ENCODE results near the gene PROZ. TPM values are rescaled to one million over a fixed set of nuclear protein-coding genes. Genes with fewer than 3 reads are reported as not detected.
A peak's percentile ranks its signal among the peaks of the same experiment; 100 is the strongest.

PROZ gene
- polyA plus RNA-seq, 1 donor = 1.0 TPM

DNA sequence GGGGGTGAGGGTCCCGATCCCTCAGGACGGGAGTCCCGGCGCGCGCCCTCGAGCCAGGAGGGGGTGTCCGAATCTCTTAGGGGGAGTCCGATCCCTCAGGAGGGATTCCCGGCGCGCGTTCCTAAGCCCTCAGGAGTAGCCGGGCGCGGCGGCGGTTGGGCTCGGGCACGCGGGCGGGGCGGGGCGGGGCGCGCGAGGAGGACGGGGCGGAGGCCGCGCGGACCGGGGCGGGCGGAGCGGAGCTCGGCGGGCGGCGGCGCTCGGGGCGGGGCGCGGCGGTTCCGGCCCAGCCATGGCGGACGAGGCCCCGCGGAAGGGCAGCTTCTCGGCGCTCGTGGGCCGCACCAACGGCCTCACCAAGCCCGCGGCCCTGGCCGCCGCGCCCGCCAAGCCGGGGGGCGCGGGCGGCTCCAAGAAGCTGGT is 50.9 kb downstream of the PROZ start, which contains the start of gene CUL4A:
CUL4A (plus strand) TSS at position 278 of the 423 bp plus-strand sequence; CDS start at position 293, 15 bp downstream.
- Histone ChIP-seq H3K4me1 (ENCODE audit: control insufficient read depth, insufficient read depth, low read length) (peaks cover 12% of the 10 kb centered on the region), H3K4me3 (ENCODE audit: low read length) (peak within 1 kb of the TSS; percentile 85), H3K36me3 (ENCODE audit: control insufficient read depth, insufficient read depth, low read length) (peaks cover 14% of the 10 kb centered on the region), H3K9me3 (ENCODE audit: control insufficient read depth, low read depth, low read length) (no peaks in the 10 kb centered on the region), H3K27ac (ENCODE audit: low read length) (peak within 1 kb of the TSS; percentile 100), H3K27me3 (ENCODE audit: control insufficient read depth, insufficient read depth, low read length) (no peaks in the 10 kb centered on the region)
- WGBS (ENCODE audit: insufficient coverage, low lambda C conversion rate) = no CpG with 5 or more reads among the region's 66 CpGs
- DNase-seq = peak; percentile 53 to 87

DNA sequence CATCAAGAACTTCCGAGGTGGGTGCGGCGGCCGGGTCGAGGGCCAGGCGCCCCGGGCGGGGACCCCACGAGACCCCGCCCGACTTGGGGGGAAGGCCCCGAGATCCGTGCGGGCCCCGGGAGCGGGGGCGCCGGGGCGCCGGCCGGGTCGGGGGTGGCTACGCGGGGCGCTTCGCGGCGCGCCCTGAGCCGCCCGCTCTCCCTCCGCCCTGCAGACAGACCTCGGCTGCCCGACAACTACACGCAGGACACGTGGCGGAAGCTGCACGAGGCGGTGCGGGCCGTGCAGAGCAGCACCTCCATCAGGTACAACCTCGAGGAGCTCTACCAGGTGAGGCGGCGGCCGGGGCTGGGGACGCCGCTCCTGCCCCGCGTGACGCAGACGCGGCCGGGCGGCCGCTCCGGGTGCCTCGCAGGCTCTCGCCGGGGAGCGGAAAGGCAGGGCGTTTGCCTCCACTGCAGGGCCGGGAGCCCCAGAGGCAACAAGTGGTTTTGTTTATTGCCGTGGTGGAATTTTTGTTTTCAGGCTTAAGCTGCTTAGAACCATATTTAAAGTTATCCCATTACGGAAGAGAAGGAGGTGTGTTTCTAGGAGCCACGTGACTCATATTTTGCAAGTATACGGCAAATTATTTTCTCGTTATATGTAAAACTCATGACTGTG is 51.4 kb downstream of the PROZ start:
- H3K4me1 ChIP-seq (ENCODE audit: control insufficient read depth, insufficient read depth, low read length) = peaks cover 12% of the 10 kb centered on the region
- peak; percentile 57 to 81 for DNase-seq
- H3K4me3 ChIP-seq (ENCODE audit: low read length) = peak overlapping the region; percentile 52
- H3K36me3 ChIP-seq (ENCODE audit: control insufficient read depth, insufficient read depth, low read length) = peaks cover 15% of the 10 kb centered on the region
- no peaks in the 10 kb centered on the region for H3K9me3 ChIP-seq (ENCODE audit: control insufficient read depth, low read depth, low read length)
- 10% methylated on average over 2 of the region's 67 CpGs for WGBS (ENCODE audit: insufficient coverage, low lambda C conversion rate)
- peak overlapping the region; percentile 81 for H3K27ac ChIP-seq (ENCODE audit: low read length)
- H3K27me3 ChIP-seq (ENCODE audit: control insufficient read depth, insufficient read depth, low read length) = no peaks in the 10 kb centered on the region

DNA sequence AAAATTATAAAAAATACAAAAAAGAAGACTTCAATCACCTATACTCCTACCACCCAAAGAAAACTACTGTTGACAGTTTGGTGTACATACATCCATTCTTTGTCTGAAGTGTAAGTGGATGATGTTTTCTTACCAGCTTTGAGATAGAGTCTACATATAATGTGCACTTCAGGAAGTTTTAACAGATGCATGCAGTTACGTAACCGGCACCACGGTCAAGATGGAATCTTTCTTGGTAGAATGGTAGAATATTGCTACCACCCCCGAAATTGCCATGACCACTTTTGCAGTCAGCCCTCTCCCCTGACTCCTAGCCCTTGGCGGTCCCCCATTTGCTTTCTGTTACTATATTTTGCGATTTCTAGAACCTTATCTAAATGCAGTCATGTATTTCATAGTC is 52.4 kb downstream of the PROZ start:
- no peaks in the 10 kb centered on the region for H3K9me3 ChIP-seq (ENCODE audit: control insufficient read depth, low read depth, low read length)
- peaks cover 12% of the 10 kb centered on the region for H3K4me1 ChIP-seq (ENCODE audit: control insufficient read depth, insufficient read depth, low read length)
- no peak for DNase-seq
- H3K36me3 ChIP-seq (ENCODE audit: control insufficient read depth, insufficient read depth, low read length) = peaks cover 15% of the 10 kb centered on the region
- no peaks in the 10 kb centered on the region for H3K27me3 ChIP-seq (ENCODE audit: control insufficient read depth, insufficient read depth, low read length)
- 90% methylated on average over 2 of the region's 6 CpGs for WGBS (ENCODE audit: insufficient coverage, low lambda C conversion rate)
- H3K27ac ChIP-seq (ENCODE audit: low read length) = no peak overlapping the region
- peak overlapping the region; percentile 2 for H3K4me3 ChIP-seq (ENCODE audit: low read length)

DNA sequence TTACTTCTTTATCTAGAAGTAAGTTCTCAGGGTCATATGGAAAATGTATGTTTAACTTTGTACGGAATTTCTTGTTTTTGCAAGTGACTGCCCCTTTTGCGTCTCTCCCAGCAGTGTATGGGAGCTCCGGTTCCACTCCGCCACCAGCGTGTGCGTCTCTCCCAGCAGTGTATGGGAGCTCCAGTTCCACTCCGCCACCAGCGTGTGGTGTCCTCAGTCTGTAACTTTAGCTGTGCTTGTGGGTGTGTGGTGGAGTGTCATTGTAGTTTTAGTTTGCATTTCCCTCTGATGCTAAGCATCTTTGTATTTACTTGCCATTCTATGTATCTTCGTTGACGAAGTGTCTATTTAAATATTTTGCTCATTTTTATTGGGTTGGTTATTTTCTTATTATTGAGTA is 53.3 kb downstream of the PROZ start:
- Histone ChIP-seq H3K9me3 (ENCODE audit: control insufficient read depth, low read depth, low read length) (no peaks in the 10 kb centered on the region), H3K27ac (ENCODE audit: low read length) (no peak overlapping the region), H3K4me1 (ENCODE audit: control insufficient read depth, insufficient read depth, low read length) (peaks cover 12% of the 10 kb centered on the region), H3K36me3 (ENCODE audit: control insufficient read depth, insufficient read depth, low read length) (peaks cover 12% of the 10 kb centered on the region), H3K4me3 (ENCODE audit: low read length) (no peak overlapping the region), H3K27me3 (ENCODE audit: control insufficient read depth, insufficient read depth, low read length) (no peaks in the 10 kb centered on the region)
- no CpG with 5 or more reads among the region's 10 CpGs for WGBS (ENCODE audit: insufficient coverage, low lambda C conversion rate)
- no peak for DNase-seq

DNA sequence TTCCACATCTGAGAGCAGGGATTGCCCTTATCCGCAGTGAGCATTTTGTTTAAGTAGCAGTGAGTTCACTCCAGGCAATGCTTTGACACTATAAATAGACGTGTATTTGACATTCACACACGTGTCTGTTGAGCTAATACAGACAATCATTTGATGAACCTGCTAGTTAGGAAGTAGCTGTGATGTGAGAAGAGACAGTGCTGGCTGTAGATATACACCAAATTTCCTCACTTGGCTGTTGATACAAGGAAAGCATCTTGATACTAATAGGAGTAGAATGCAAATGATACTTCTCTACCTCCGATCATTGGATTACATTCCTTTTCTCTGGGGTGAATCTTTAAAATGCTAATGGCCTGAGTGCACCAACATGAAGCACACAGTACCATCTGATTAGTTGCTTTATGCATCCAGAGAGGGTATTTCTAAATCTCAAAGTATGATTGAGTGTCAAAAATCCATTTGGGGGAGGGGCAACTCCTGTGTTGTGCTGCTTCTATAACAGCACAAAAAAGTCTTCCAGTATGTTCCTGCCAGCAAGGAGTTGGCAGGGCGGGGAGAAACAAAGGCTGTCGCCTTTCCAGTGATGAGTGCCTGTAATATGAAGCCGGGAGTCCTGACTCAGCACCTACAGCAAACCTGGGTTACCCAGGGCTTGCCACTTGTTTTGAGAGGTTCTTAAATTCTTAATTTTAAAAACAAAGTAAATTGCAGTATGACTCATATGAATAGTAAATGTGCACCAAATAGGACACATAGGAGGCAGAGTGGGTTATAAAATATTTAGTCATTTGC is 58.0 kb downstream of the PROZ start:
- Histone ChIP-seq H3K4me3 (ENCODE audit: low read length) (no peak overlapping the region), H3K4me1 (ENCODE audit: control insufficient read depth, insufficient read depth, low read length) (peaks cover 23% of the 10 kb centered on the region), H3K9me3 (ENCODE audit: control insufficient read depth, low read depth, low read length) (no peaks in the 10 kb centered on the region), H3K27ac (ENCODE audit: low read length) (no peak overlapping the region), H3K27me3 (ENCODE audit: control insufficient read depth, insufficient read depth, low read length) (no peaks in the 10 kb centered on the region), H3K36me3 (ENCODE audit: control insufficient read depth, insufficient read depth, low read length) (peaks cover 25% of the 10 kb centered on the region)
- peak in 1 of 2 donors; percentile 39 for DNase-seq
- WGBS (ENCODE audit: insufficient coverage, low lambda C conversion rate) = 80% methylated on average over 1 of the region's 7 CpGs

DNA sequence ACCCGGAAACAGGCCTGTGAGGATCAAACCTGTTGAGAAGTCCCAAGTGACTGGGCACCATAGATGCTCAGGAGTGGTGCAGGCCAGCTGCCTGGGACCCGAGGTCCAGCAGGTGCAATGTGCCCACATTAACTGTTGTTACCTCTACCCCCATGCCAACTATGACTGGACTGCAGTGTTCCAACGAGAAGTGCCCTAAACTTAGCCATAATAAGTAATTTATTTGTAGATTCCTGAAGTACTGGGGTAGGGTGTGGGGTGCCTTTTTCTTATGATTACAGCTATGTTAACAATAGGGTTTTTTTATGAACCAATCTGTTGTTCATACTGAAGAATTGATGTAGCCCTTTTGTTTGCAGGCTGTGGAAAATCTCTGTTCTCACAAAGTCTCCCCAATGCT is 60.1 kb downstream of the PROZ start:
- Histone ChIP-seq H3K36me3 (ENCODE audit: control insufficient read depth, insufficient read depth, low read length) (peaks cover 39% of the 10 kb centered on the region), H3K9me3 (ENCODE audit: control insufficient read depth, low read depth, low read length) (no peaks in the 10 kb centered on the region), H3K4me3 (ENCODE audit: low read length) (no peak overlapping the region), H3K27me3 (ENCODE audit: control insufficient read depth, insufficient read depth, low read length) (no peaks in the 10 kb centered on the region), H3K27ac (ENCODE audit: low read length) (no peak overlapping the region), H3K4me1 (ENCODE audit: control insufficient read depth, insufficient read depth, low read length) (peaks cover 23% of the 10 kb centered on the region)
- no CpG with 5 or more reads among the region's 3 CpGs for WGBS (ENCODE audit: insufficient coverage, low lambda C conversion rate)
- no peak for DNase-seq

DNA sequence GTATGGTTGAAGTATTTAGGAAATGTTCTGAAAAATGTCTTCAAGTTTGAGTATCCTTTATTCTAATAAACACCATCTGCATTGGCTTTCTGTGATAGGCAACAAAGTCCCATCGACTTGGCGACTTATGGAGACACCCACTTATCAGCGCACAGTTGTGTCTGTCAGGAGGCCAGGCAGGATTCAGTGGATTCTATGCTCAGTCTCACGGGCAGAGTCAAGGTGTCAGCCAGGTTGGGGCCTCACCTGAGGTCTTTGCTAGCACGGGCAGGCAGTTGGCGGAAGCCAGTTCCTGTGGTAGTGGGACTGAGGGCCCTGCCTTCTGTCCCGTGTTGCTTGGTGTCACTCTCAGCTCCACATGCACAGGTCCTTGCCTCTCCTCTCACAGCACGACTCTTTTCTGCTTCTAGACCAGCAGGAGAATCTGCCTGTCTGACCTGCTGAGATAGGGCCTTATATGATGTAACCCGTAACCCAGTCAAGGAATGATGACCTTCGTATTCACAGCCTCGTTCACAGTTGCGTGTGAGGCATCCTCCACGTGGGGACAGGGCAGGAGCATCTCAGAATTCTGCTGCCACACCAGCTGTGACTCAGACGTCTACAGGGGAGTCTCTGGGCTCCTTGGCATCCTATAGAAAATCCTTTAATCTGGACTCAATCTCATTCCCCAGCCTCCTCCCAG is 61.0 kb downstream of the PROZ start:
- DNase-seq = peak; percentile 67 to 76
- H3K4me1 ChIP-seq (ENCODE audit: control insufficient read depth, insufficient read depth, low read length) = peaks cover 23% of the 10 kb centered on the region
- no CpG with 5 or more reads among the region's 14 CpGs for WGBS (ENCODE audit: insufficient coverage, low lambda C conversion rate)
- no peaks in the 10 kb centered on the region for H3K27me3 ChIP-seq (ENCODE audit: control insufficient read depth, insufficient read depth, low read length)
- no peak overlapping the region for H3K4me3 ChIP-seq (ENCODE audit: low read length)
- H3K36me3 ChIP-seq (ENCODE audit: control insufficient read depth, insufficient read depth, low read length) = peaks cover 43% of the 10 kb centered on the region
- no peaks in the 10 kb centered on the region for H3K9me3 ChIP-seq (ENCODE audit: control insufficient read depth, low read depth, low read length)
- peak overlapping the region; percentile 57 for H3K27ac ChIP-seq (ENCODE audit: low read length)

DNA sequence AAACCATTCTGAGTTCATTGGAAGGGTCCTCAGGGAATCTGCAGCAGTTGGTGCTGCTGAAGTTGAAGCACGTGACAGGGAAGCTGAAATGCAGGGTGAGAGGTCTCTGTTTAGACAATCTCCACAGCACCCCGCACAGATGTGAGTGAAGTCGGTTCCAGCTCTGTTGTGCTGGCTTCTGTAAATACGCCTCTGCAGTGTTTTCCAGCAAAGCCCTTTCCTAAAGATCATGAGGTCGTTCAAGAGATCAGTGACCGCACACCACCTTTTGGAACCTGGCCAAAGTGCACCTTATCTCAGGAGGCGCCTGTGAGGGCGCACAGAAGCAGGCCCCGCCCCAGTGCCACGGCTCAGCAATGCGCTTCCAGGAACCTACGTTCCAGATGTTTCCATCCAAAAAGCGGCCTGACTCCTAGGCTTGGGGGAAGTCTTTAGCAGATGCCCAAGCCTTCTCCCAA is 61.7 kb downstream of the PROZ start:
- no peaks in the 10 kb centered on the region for H3K9me3 ChIP-seq (ENCODE audit: control insufficient read depth, low read depth, low read length)
- DNase-seq = peak; percentile 80 to 90
- peaks cover 23% of the 10 kb centered on the region for H3K4me1 ChIP-seq (ENCODE audit: control insufficient read depth, insufficient read depth, low read length)
- no CpG with 5 or more reads among the region's 13 CpGs for WGBS (ENCODE audit: insufficient coverage, low lambda C conversion rate)
- H3K36me3 ChIP-seq (ENCODE audit: control insufficient read depth, insufficient read depth, low read length) = peaks cover 48% of the 10 kb centered on the region
- no peak overlapping the region for H3K4me3 ChIP-seq (ENCODE audit: low read length)
- H3K27me3 ChIP-seq (ENCODE audit: control insufficient read depth, insufficient read depth, low read length) = no peaks in the 10 kb centered on the region
- H3K27ac ChIP-seq (ENCODE audit: low read length) = peak overlapping the region; percentile 57

DNA sequence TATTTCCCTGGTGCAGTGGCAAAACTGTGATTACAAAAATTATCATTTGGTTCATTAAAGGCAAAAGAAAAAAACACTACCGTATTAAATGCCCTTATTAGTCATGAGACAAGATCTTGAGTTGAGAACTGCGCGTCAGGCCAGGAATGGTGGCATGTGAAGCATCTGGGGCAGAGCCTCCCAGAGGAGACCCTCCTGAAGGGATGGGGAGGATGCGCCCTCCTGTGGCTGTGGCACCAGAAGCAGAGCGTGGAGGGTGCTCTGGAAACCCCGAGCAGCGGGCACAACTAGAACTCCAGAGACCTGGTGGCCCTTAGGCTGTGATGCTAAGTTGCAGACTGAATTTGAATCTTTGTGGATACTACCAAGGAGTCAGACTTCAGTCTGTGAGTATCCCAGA is 62.4 kb downstream of the PROZ start:
- no CpG with 5 or more reads among the region's 7 CpGs for WGBS (ENCODE audit: insufficient coverage, low lambda C conversion rate)
- Histone ChIP-seq H3K4me1 (ENCODE audit: control insufficient read depth, insufficient read depth, low read length) (peaks cover 23% of the 10 kb centered on the region), H3K27ac (ENCODE audit: low read length) (no peak overlapping the region), H3K4me3 (ENCODE audit: low read length) (no peak overlapping the region), H3K9me3 (ENCODE audit: control insufficient read depth, low read depth, low read length) (no peaks in the 10 kb centered on the region), H3K36me3 (ENCODE audit: control insufficient read depth, insufficient read depth, low read length) (peaks cover 54% of the 10 kb centered on the region), H3K27me3 (ENCODE audit: control insufficient read depth, insufficient read depth, low read length) (no peaks in the 10 kb centered on the region)
- no peak for DNase-seq
